A549 (cell line): ENCODE measurements around the gene SALL3.

Experiments
- NFE2L2 ChIP-seq: fragments of 150-350 bp; conservative IDR thresholded peaks from 2 replicates; pipeline ENCODE4 v1.6.1; 2014; ENCODE audit warnings: low read length
- RCOR1 ChIP-seq: fragments of 150-350 bp; IDR thresholded peaks from 2 replicates; pipeline ENCODE4 v1.6.1; 2014; ENCODE audit warnings: antibody characterized with exemption, low read length, low read depth
- TF ChIP-seq, protein P1 (sequence below): fragments of 250-450 bp; sonication (Bioruptor Pico); IDR thresholded peaks from 2 replicates; pipeline ENCODE4 v1.5.0; 2020; ENCODE audit warnings: low read depth, mild to moderate bottlenecking, moderate library complexity
- TF ChIP-seq, protein P2 (sequence below): fragments of >200 bp; sonication (Bioruptor Twin); formaldehyde crosslinking; IDR thresholded peaks from 3 replicates; pipeline ENCODE4 v1.5.1; 2016
- TF ChIP-seq, protein P3 (sequence below): fragments of 450-650 bp; IDR thresholded peaks from 2 replicates; pipeline ENCODE4 v1.6.1; 2014; ENCODE audit warnings: antibody characterized with exemption

DNA sequence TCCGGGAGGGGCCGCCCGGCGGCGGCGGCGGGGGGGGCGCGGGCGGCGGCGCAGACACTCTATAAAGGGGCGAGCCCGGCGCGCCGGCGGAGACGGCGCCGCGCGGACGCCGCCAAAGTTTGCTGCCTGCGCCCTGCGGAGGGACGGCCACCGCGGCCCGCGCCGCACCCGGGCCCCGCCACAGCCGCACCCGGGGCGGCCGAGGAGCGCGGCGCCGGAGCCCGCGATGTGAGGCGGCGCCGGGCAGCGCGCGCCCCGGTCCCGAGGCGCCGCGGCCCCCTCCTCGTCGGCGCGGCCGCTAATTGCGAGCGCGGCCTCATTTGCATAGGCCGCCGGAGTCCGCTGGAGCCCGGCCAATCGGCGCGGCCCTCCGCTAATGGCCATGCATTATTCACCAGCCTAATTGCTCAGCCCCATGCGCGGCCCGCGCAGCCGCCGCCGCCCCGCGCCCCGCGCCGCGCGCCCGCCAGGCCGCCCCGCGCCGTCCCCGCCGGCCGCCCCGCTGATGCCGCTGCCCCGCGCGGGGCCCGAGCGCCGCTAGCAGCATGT is at the start of gene SALL3:
- TF ChIP-seq RCOR1 (no peak), NFE2L2 (no peak)
- TF ChIP-seq, protein P1, sequence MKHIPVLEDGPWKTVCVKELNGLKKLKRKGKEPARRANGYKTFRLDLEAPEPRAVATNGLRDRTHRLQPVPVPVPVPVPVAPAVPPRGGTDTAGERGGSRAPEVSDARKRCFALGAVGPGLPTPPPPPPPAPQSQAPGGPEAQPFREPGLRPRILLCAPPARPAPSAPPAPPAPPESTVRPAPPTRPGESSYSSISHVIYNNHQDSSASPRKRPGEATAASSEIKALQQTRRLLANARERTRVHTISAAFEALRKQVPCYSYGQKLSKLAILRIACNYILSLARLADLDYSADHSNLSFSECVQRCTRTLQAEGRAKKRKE (CRISPR knock-in tag), result no peak
- TF ChIP-seq, protein P2, sequence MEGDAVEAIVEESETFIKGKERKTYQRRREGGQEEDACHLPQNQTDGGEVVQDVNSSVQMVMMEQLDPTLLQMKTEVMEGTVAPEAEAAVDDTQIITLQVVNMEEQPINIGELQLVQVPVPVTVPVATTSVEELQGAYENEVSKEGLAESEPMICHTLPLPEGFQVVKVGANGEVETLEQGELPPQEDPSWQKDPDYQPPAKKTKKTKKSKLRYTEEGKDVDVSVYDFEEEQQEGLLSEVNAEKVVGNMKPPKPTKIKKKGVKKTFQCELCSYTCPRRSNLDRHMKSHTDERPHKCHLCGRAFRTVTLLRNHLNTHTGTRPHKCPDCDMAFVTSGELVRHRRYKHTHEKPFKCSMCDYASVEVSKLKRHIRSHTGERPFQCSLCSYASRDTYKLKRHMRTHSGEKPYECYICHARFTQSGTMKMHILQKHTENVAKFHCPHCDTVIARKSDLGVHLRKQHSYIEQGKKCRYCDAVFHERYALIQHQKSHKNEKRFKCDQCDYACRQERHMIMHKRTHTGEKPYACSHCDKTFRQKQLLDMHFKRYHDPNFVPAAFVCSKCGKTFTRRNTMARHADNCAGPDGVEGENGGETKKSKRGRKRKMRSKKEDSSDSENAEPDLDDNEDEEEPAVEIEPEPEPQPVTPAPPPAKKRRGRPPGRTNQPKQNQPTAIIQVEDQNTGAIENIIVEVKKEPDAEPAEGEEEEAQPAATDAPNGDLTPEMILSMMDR, result no peak
- TF ChIP-seq, protein P3, sequence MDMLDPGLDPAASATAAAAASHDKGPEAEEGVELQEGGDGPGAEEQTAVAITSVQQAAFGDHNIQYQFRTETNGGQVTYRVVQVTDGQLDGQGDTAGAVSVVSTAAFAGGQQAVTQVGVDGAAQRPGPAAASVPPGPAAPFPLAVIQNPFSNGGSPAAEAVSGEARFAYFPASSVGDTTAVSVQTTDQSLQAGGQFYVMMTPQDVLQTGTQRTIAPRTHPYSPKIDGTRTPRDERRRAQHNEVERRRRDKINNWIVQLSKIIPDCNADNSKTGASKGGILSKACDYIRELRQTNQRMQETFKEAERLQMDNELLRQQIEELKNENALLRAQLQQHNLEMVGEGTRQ, result no peak
